GM18951 (cell line): ENCODE results near the gene HOXD13.

Source experiments
- POLR2A ChIP-seq: IDR thresholded peaks from 4 replicates; pipeline ENCODE4 v1.6.1; 2011; ENCODE audit warnings: mild to moderate bottlenecking; ENCODE audit not compliant: insufficient read length, insufficient read depth; ENCODE audit errors: extremely low read depth
- in situ Hi-C: fragments of 300-500 bp; cut with MboI; formaldehyde crosslinking; loops from one replicate; pipeline ENCODE4 v1.12.0; 2022; ENCODE audit warnings: low sequenced_read_pairs, mixed read lengths, inconsistent platforms; ENCODE audit not compliant: unreplicated experiment

The HOXD13 gene

GRCh38 chr2:176126929-176127773, 34.6 kb downstream of the HOXD13 start:
- in situ Hi-C loops: loop anchor here (10.0 kb wide), 2 partner anchors 508 to 1018 kb away; no protein-coding TSS in a partner anchor
- TF ChIP-seq POLR2A: no peak

- no peak for TF ChIP-seq POLR2A
- in situ Hi-C loops: loop anchor here (10.0 kb wide), 2 partner anchors 507 to 1017 kb away; no protein-coding TSS in a partner anchor
Observed at GRCh38 chr2:176127774-176128072, 35.2 kb downstream of the HOXD13 start.

- no peak for TF ChIP-seq POLR2A
- in situ Hi-C loops: loop anchor here (10.0 kb wide), 2 partner anchors 506 to 1016 kb away; no protein-coding TSS in a partner anchor
Observed at GRCh38 chr2:176128172-176128981, 35.9 kb downstream of the HOXD13 start.

- no peak for TF ChIP-seq POLR2A
- in situ Hi-C loops: loop anchor here (10.0 kb wide), 2 partner anchors 506 to 1016 kb away; no protein-coding TSS in a partner anchor
Observed at GRCh38 chr2:176128982-176129796, 36.7 kb downstream of the HOXD13 start, which contains the start of gene HOXD8. Gene HOXD8 (plus strand): TSS chr2:176129705. CDS start chr2:176130367, 662 bp downstream.

- in situ Hi-C loops: loop anchor here (10.0 kb wide), 2 partner anchors 505 to 1015 kb away; no protein-coding TSS in a partner anchor
- TF ChIP-seq POLR2A: no peak
Observed at GRCh38 chr2:176129813-176130146, 37.3 kb downstream of the HOXD13 start.

- TF ChIP-seq POLR2A: no peak
- in situ Hi-C loops: no loop called here
Observed at GRCh38 chr2:176130147-176130956, 37.8 kb downstream of the HOXD13 start.

- in situ Hi-C loops: no loop called here
- TF ChIP-seq POLR2A: no peak
Observed at GRCh38 chr2:176130957-176131847, 38.7 kb downstream of the HOXD13 start.

GRCh38 chr2:176131848-176132158, 39.3 kb downstream of the HOXD13 start:
- in situ Hi-C loops: no loop called here
- TF ChIP-seq POLR2A: no peak

GRCh38 chr2:176132205-176133171, 40.0 kb downstream of the HOXD13 start:
- in situ Hi-C loops: no loop called here
- TF ChIP-seq POLR2A: no peak

GRCh38 chr2:176133389-176133788, 40.9 kb downstream of the HOXD13 start:
- in situ Hi-C loops: no loop called here

GRCh38 chr2:176134035-176134434, 41.5 kb downstream of the HOXD13 start:
- in situ Hi-C loops: no loop called here

More at GRCh38 chr2:176133389-176133788, 40.9 kb downstream of the HOXD13 start:
- TF ChIP-seq POLR2A: no peak

More at GRCh38 chr2:176134035-176134434, 41.5 kb downstream of the HOXD13 start:
- TF ChIP-seq POLR2A: no peak
